Esophagus muscularis mucosa (tissue), 4 donors: ENCODE data around the gene PSMD14.

Experiments used
- EP300 ChIP-seq: sonication (generic); formaldehyde crosslinking; IDR thresholded peaks from one replicate; pipeline ENCODE4 v1.6.1; 2017; ENCODE audit warnings: antibody characterized with exemption
- POLR2A ChIP-seq: fragments of 450-650 bp; IDR thresholded peaks from one replicate; pipeline ENCODE4 v1.6.1; 2017; ENCODE audit warnings: antibody characterized with exemption, moderate library complexity, mild to moderate bottlenecking, low read depth
- POLR2AphosphoS5 ChIP-seq, 2 donors: sonication (generic); formaldehyde crosslinking; IDR thresholded peaks; one replicate each; pipeline ENCODE4 v1.6.1; 2017; ENCODE audit warnings: antibody characterized with exemption in 2 of 2
- TF ChIP-seq, protein P1 (sequence below), 3 experiments: fragments of 200-600 bp in 2 of 3; fragments of 450-650 bp in 1 of 3; sonication (generic) in 2 of 3; IDR thresholded peaks; one replicate each; pipeline ENCODE4 v1.5.1; 2017 to 2019; ENCODE audit warnings: antibody characterized with exemption in 3 of 3, mild to moderate bottlenecking in 2 of 3, moderate library complexity in 1 of 3

DNA sequence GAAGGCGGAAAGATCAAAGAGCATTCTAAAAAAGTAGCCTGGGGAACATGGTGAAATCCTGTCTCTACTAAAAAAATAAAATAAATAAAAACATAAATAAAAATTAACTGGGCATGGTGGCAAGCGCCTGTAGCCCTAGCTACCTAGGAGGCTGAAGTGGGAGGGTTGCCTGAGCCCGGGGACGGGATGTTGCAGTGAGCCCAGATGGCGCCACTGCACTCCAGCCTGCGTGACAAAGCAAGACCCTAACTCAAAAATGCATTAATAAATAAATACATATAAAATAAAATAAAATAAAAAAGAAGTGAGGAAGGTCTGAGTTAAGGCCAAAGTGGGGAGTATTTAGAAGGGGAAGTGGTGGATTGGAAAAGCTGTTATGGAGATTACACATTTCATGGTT lies 1.3 kb upstream of the PSMD14 start:
- TF ChIP-seq, protein P1, sequence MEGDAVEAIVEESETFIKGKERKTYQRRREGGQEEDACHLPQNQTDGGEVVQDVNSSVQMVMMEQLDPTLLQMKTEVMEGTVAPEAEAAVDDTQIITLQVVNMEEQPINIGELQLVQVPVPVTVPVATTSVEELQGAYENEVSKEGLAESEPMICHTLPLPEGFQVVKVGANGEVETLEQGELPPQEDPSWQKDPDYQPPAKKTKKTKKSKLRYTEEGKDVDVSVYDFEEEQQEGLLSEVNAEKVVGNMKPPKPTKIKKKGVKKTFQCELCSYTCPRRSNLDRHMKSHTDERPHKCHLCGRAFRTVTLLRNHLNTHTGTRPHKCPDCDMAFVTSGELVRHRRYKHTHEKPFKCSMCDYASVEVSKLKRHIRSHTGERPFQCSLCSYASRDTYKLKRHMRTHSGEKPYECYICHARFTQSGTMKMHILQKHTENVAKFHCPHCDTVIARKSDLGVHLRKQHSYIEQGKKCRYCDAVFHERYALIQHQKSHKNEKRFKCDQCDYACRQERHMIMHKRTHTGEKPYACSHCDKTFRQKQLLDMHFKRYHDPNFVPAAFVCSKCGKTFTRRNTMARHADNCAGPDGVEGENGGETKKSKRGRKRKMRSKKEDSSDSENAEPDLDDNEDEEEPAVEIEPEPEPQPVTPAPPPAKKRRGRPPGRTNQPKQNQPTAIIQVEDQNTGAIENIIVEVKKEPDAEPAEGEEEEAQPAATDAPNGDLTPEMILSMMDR (IDR thresholded peaks at IDR 0.05): no peak
- TF ChIP-seq POLR2AphosphoS5 (IDR thresholded peaks at IDR 0.05) (no peak), POLR2A (no peak), EP300 (no peak)
